Colonic mucosa (tissue), 4 donors: ENCODE data around the gene TGFBR2. TPM values are rescaled to one million over a fixed set of nuclear protein-coding genes. Genes with fewer than 3 reads are reported as not detected.

ENCODE experiments used
- DNase-seq: peaks from one replicate; pipeline ENCODE4 v3.0.0-alpha.2; 2020
- H3K27ac ChIP-seq: fragments of 200-600 bp; one replicate; pipeline ENCODE4 v1.8.0; 2021
- H3K27me3 ChIP-seq: fragments of 200-600 bp; one replicate; pipeline ENCODE4 v1.8.0; 2021
- H3K36me3 ChIP-seq: fragments of 200-600 bp; one replicate; pipeline ENCODE4 v1.8.0; 2021
- H3K4me1 ChIP-seq: fragments of 200-600 bp; one replicate; pipeline ENCODE4 v1.8.0; 2021; ENCODE audit warnings: mild to moderate bottlenecking
- H3K4me3 ChIP-seq: fragments of 200-600 bp; one replicate; pipeline ENCODE4 v1.8.0; 2021
- H3K9ac ChIP-seq, 2 donors: one replicate each; pipeline ENCODE4 v1.7.0; 2013; ENCODE audit warnings: control low read depth in 2 of 2, low read depth in 2 of 2, low read length in 2 of 2
- H3K9me3 ChIP-seq: fragments of 200-600 bp; one replicate; pipeline ENCODE4 v1.8.0; 2021
- intact Hi-C: fragments of 100-400 bp; cut with DNase I; formaldehyde crosslinking; loops from one replicate; pipeline ENCODE4 v1.14.1; 2022
- total RNA-seq, 2 donors: library from RNA; stranded (reverse); fragmentation: NEBNext Ultra II Directional in 1 of 2; extraction: Animal tissue kit (Norgen Biotek cat#: 25700) in 1 of 2; gene quantifications; one replicate each; pipeline ENCODE4 v1.2.1, GENCODE V29; 2021
- TF ChIP-seq, protein P1 (sequence below): fragments of 200-600 bp; IDR thresholded peaks from one replicate; pipeline ENCODE4 v1.8.0; 2022; ENCODE audit warnings: antibody characterized with exemption, mild to moderate bottlenecking
- donor health status: healthy.
- donor health status: DM: no; HTN: no; CAD: no.
- donor health status: DM: no; HTN: no; CAD: no.

Gene TGFBR2
- total RNA-seq, 2 donors from 2014 or later, result 32.4 to 53.5 TPM

DNA sequence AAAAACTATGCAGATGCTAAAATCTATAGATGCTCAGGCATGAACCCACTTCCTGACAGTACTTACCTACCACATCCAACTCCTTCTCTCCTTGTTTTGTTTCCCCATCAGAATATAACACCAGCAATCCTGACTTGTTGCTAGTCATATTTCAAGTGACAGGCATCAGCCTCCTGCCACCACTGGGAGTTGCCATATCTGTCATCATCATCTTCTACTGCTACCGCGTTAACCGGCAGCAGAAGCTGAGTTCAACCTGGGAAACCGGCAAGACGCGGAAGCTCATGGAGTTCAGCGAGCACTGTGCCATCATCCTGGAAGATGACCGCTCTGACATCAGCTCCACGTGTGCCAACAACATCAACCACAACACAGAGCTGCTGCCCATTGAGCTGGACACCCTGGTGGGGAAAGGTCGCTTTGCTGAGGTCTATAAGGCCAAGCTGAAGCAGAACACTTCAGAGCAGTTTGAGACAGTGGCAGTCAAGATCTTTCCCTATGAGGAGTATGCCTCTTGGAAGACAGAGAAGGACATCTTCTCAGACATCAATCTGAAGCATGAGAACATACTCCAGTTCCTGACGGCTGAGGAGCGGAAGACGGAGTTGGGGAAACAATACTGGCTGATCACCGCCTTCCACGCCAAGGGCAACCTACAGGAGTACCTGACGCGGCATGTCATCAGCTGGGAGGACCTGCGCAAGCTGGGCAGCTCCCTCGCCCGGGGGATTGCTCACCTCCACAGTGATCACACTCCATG is 65.3 kb downstream of the TGFBR2 start:
- no peaks in the 10 kb centered on the region for H3K36me3 ChIP-seq
- TF ChIP-seq, protein P1, sequence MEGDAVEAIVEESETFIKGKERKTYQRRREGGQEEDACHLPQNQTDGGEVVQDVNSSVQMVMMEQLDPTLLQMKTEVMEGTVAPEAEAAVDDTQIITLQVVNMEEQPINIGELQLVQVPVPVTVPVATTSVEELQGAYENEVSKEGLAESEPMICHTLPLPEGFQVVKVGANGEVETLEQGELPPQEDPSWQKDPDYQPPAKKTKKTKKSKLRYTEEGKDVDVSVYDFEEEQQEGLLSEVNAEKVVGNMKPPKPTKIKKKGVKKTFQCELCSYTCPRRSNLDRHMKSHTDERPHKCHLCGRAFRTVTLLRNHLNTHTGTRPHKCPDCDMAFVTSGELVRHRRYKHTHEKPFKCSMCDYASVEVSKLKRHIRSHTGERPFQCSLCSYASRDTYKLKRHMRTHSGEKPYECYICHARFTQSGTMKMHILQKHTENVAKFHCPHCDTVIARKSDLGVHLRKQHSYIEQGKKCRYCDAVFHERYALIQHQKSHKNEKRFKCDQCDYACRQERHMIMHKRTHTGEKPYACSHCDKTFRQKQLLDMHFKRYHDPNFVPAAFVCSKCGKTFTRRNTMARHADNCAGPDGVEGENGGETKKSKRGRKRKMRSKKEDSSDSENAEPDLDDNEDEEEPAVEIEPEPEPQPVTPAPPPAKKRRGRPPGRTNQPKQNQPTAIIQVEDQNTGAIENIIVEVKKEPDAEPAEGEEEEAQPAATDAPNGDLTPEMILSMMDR, result no peak
- H3K9me3 ChIP-seq, result no peaks in the 10 kb centered on the region
- no peak for DNase-seq
- no peak overlapping the region for H3K9ac ChIP-seq
- H3K27ac ChIP-seq, result no peak overlapping the region
- no peaks in the 10 kb centered on the region for H3K4me1 ChIP-seq
- intact Hi-C loops, result no loop called here
- H3K4me3 ChIP-seq, result no peak overlapping the region
- no peaks in the 10 kb centered on the region for H3K27me3 ChIP-seq

DNA sequence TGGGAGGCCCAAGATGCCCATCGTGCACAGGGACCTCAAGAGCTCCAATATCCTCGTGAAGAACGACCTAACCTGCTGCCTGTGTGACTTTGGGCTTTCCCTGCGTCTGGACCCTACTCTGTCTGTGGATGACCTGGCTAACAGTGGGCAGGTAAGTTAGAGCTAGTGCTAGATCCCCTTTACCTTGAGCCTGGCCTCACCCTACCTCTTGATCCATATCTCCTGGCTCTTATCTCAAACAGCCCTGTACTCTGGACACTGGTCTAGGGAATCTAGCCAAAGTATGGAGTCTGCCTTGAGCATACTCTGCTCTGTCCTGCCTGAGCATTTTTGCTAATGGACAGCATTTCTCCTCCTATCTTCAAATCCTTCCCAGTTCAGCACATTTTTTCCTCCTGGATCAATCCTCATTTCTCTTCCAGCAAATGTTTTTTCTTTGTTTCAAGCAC is 65.9 kb downstream of the TGFBR2 start:
- no peak overlapping the region for H3K4me3 ChIP-seq
- intact Hi-C loops, result no loop called here
- no peaks in the 10 kb centered on the region for H3K9me3 ChIP-seq
- no peak for DNase-seq
- no peak overlapping the region for H3K9ac ChIP-seq
- no peaks in the 10 kb centered on the region for H3K36me3 ChIP-seq
- TF ChIP-seq, protein P1, result no peak
- H3K27ac ChIP-seq, result no peak overlapping the region
- no peaks in the 10 kb centered on the region for H3K27me3 ChIP-seq
- H3K4me1 ChIP-seq, result no peaks in the 10 kb centered on the region

DNA sequence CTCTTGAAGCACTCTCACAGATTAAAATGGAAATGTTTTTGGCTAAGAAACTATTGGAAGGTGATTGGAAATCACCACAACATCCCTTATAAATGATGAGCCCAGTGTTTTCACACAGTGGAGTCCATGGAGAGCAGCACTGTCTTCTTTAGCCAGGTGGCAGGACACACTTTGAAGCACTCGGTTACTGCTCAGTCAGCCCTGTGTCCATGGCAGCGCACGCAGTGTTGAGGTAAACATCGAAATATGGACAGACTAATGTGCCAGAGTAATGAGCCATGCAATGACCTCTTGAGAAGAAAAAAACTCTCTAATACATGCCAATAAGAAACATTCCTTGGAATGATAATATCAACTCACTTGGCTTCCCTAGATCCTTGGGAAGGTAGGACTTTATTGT is 66.6 kb downstream of the TGFBR2 start:
- H3K27ac ChIP-seq, result no peak overlapping the region
- intact Hi-C loops, result no loop called here

GRCh38 chr3:30673425-30674341 is 67.3 kb downstream of the TGFBR2 start:
- intact Hi-C loops, result no loop called here
- DNase-seq, result no peak
- no peak overlapping the region for H3K4me3 ChIP-seq
- H3K36me3 ChIP-seq, result no peaks in the 10 kb centered on the region
- TF ChIP-seq, protein P1, result no peak
- H3K27me3 ChIP-seq, result no peaks in the 10 kb centered on the region
- no peak overlapping the region for H3K27ac ChIP-seq
- no peaks in the 10 kb centered on the region for H3K4me1 ChIP-seq
- no peaks in the 10 kb centered on the region for H3K9me3 ChIP-seq
- no peak overlapping the region for H3K9ac ChIP-seq

More for the DNA sequence above, 66.6 kb downstream of the TGFBR2 start:
- H3K9ac ChIP-seq, result no peak overlapping the region
- TF ChIP-seq, protein P1, result no peak
- no peaks in the 10 kb centered on the region for H3K27me3 ChIP-seq
- no peaks in the 10 kb centered on the region for H3K36me3 ChIP-seq
- H3K4me1 ChIP-seq, result no peaks in the 10 kb centered on the region
- H3K9me3 ChIP-seq, result no peaks in the 10 kb centered on the region
- DNase-seq, result no peak
- no peak overlapping the region for H3K4me3 ChIP-seq

GRCh38 chr3:30675006-30675405 is 68.6 kb downstream of the TGFBR2 start:
- TF ChIP-seq, protein P1, result no peak
- Histone ChIP-seq H3K9ac (no peak overlapping the region), H3K4me3 (no peak overlapping the region), H3K27me3 (no peaks in the 10 kb centered on the region), H3K27ac (no peak overlapping the region), H3K9me3 (no peaks in the 10 kb centered on the region), H3K36me3 (no peaks in the 10 kb centered on the region), H3K4me1 (no peaks in the 10 kb centered on the region)
- intact Hi-C loops, result no loop called here
- DNase-seq, result no peak
